A673 (cell line): Measurements from ENCODE around the gene ALG1. TPM values are rescaled to one million over a fixed set of nuclear protein-coding genes. Genes with fewer than 3 reads are reported as not detected.

ENCODE experiments used
- BruUV-seq: library from RNA; stranded (reverse); fragments of 400-500 nt; replicated peaks from 2 replicates; lab custom pipeline; 2021; lab: Mats Ljungman, UMichigan
- CTCF ChIA-PET: fragments of 300-600 bp; sonication (Branson Sonifier 250); formaldehyde crosslinking; loops from one replicate; lab custom pipeline; 2022; ENCODE audit warnings: antibody characterized with exemption; lab: Charles Lee
- POLR2A ChIA-PET: fragments of 300-600 bp; sonication (Branson Sonifier 250); formaldehyde crosslinking; loops from one replicate; lab custom pipeline; 2022; ENCODE audit warnings: antibody characterized with exemption; ENCODE audit not compliant: low non-redundant PET; lab: Charles Lee
- DNase-seq: peaks from one replicate; pipeline ENCODE4 v3.0.0-alpha.2; 2015; ENCODE audit warnings: low spot score
- H3K27ac ChIP-seq: fragments of 200-600 bp; sonication (generic); 2 replicates; pipeline ENCODE4 v1.5.1; 2016; ENCODE audit warnings: mixed run types, low read depth, mild to moderate bottlenecking, mixed read lengths, antibody characterized with exemption, low read length; ENCODE audit not compliant: poor library complexity, severe bottlenecking
- H3K27me3 ChIP-seq: fragments of 200-600 bp; sonication (generic); replicated peaks from 2 replicates; pipeline ENCODE4 v1.6.1; 2017; ENCODE audit warnings: mixed run types, low read depth, mild to moderate bottlenecking, mixed read lengths, antibody characterized with exemption, low read length; ENCODE audit not compliant: insufficient read depth, poor library complexity
- H3K36me3 ChIP-seq: fragments of 200-600 bp; sonication (generic); 2 replicates; pipeline ENCODE4 v1.6.1; 2016; ENCODE audit warnings: mixed run types, mild to moderate bottlenecking, mixed read lengths, antibody characterized with exemption, low read length; ENCODE audit not compliant: insufficient read depth, poor library complexity, severe bottlenecking
- H3K4me1 ChIP-seq: fragments of 200-600 bp; sonication (generic); 2 replicates; pipeline ENCODE4 v1.6.1; 2017; ENCODE audit warnings: mixed run types, mild to moderate bottlenecking, mixed read lengths, antibody characterized with exemption, low read length; ENCODE audit not compliant: insufficient read depth, poor library complexity, severe bottlenecking
- H3K4me3 ChIP-seq: fragments of 200-600 bp; sonication (generic); 2 replicates; pipeline ENCODE4 v1.5.1; 2016; ENCODE audit warnings: low read depth, mixed run types, mild to moderate bottlenecking, mixed read lengths, low read length; ENCODE audit not compliant: poor library complexity, severe bottlenecking
- H3K9me3 ChIP-seq: fragments of 200-600 bp; sonication (generic); 2 replicates; pipeline ENCODE4 v1.6.1; 2016; ENCODE audit warnings: mixed run types, low read depth, mild to moderate bottlenecking, mixed read lengths, antibody characterized with exemption, low read length; ENCODE audit not compliant: poor library complexity, severe bottlenecking
- CTCF ChIP-seq: fragments of 300-800, 200-600 bp; sonication (generic); conservative IDR thresholded peaks from 2 replicates; pipeline ENCODE4 v1.5.1; 2017; ENCODE audit warnings: low read depth, mild to moderate bottlenecking, antibody characterized with exemption, low read length, moderate library complexity, mixed read lengths
- EZH2 ChIP-seq: fragments of 200-600 bp; sonication (generic); IDR thresholded peaks from 2 replicates; pipeline ENCODE4 v1.6.1; 2017; ENCODE audit warnings: borderline replicate concordance, low read depth, mild to moderate bottlenecking, mixed read lengths, antibody characterized with exemption, low read length; ENCODE audit not compliant: poor library complexity, severe bottlenecking
- intact Hi-C: fragments of 100-400 bp; cut with micrococcal nuclease; formaldehyde crosslinking; loops from one replicate; pipeline ENCODE4 v1.10.0; 2022; ENCODE audit not compliant: unreplicated experiment
- total RNA-seq: library from RNA; stranded (reverse); gene quantifications from 2 replicates; pipeline ENCODE4 v1.2.3, GENCODE V29; 2021

Gene ALG1
- total RNA-seq, 1 experiment from 2014 or later, result 29.8 TPM

DNA sequence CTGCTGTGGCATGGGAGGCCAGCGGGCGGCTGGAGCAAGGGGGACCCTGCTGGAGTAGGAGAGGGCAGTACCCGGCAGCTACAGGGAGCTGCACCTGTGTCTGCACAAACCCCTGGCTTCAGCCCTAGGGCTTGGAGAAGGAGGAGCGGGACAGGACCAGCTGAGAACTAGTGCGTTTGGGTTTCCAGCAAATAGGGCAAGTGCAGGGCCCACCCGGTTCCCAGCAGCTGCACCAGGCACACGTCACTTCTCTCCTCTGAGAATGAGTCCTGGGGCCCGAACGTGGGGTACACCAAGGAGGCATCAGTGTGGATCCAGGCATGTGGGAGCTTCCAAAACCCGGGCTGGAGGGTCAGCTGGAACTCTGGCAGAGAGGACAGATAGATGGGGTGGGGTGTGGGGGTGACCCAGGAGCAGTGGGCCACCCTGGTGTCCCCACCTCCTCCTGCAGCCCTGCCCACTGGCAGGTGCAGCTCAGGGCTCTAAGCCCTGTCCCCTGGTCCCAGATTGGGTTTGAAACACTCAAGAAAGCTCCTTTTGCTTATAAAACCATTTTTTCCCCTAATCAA is 11.5 kb upstream of the ALG1 start:
- Histone ChIP-seq H3K4me1 (no peaks in the 10 kb centered on the region), H3K36me3 (no peaks in the 10 kb centered on the region), H3K27me3 (peaks cover 25% of the 10 kb centered on the region), H3K4me3 (no peak overlapping the region), H3K27ac (no peak overlapping the region), H3K9me3 (no peaks in the 10 kb centered on the region)
- DNase-seq, result no peak
- POLR2A ChIA-PET, result no interaction called here
- no peak for TF ChIP-seq CTCF
- no peak for TF ChIP-seq EZH2
- no TSS peak for BruUV-seq
- CTCF ChIA-PET, result no interaction called here
- intact Hi-C loops, result no loop called here

DNA sequence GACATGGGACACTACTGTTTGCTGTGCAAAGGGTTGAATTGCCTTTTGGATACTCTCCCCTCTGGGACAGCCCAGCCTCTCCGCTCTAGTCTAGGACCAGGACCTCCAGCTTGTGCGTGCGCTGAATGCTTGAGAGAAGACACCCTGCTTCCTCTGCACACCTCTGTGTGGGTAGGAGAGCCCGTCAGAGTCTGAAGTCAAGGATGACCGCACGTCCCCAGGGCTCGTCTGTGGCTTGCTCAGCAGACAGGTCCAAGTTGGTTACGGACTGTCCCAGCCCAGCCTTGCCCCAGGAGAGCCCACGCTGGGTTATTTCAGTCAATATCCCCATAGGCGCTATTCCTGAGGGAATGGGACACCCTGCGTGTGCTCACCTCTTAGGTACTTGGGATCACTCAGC is 9.6 kb upstream of the ALG1 start:
- H3K27ac ChIP-seq, result no peak overlapping the region
- no peaks in the 10 kb centered on the region for H3K4me1 ChIP-seq
- intact Hi-C loops, result no loop called here
- CTCF ChIA-PET, result no interaction called here
- TF ChIP-seq CTCF (no peak), EZH2 (no peak)
- H3K36me3 ChIP-seq, result no peaks in the 10 kb centered on the region
- DNase-seq, result no peak
- H3K4me3 ChIP-seq, result no peak overlapping the region
- no TSS peak for BruUV-seq
- H3K9me3 ChIP-seq, result no peaks in the 10 kb centered on the region
- H3K27me3 ChIP-seq, result peaks cover 44% of the 10 kb centered on the region
- POLR2A ChIA-PET, result no interaction called here

- ChIA-PET CTCF (no interaction called here), POLR2A (interaction anchor here (0.6 kb wide), 1 partner anchor 447 kb away, joined by 9 read pairs; no protein-coding TSS in a partner anchor)
- Histone ChIP-seq H3K36me3 (no peaks in the 10 kb centered on the region), H3K27ac (no peak overlapping the region), H3K4me3 (no peak overlapping the region), H3K9me3 (no peaks in the 10 kb centered on the region), H3K4me1 (no peaks in the 10 kb centered on the region), H3K27me3 (peaks cover 54% of the 10 kb centered on the region)
- TF ChIP-seq EZH2 (no peak), CTCF (no peak)
- intact Hi-C loops, result no loop called here
- no peak for DNase-seq
- no TSS peak for BruUV-seq
Observed at GRCh38 chr16:5062790-5063765, 8.6 kb upstream of the ALG1 start.
